MM.1S (cell line): Measurements from ENCODE around the gene BEAN1.

Source experiments
- CTCF ChIP-seq: fragments of 300-600 bp; sonication (generic); IDR thresholded peaks from 2 replicates; pipeline ENCODE4 v1.5.1; 2016; ENCODE audit warnings: antibody characterized with exemption, low read length, mixed read lengths
- EZH2 ChIP-seq: fragments of 300-600 bp; sonication (generic); optimal IDR thresholded peaks from 2 replicates; pipeline ENCODE3; 2017; ENCODE audit warnings: low read depth, mild to moderate bottlenecking, antibody characterized with exemption, low read length, mixed read lengths
- EZH2phosphoT487 ChIP-seq: fragments of 300-600 bp; sonication (generic); IDR thresholded peaks from 2 replicates; pipeline ENCODE4 v1.6.1; 2018; ENCODE audit warnings: antibody characterized with exemption, low read length

- TF ChIP-seq CTCF (no peak), EZH2 (no peak), EZH2phosphoT487 (no peak)
These were observed 44.2 kb upstream of the BEAN1 start for GRCh38 chr16:66382966-66383299.
